NCI-H2081 (cell line): ENCODE measurements around the gene GLIPR2.
"Not testable (repeated sequence)": the region's sequence is repeated elsewhere in the genome, so short reads cannot be mapped to it uniquely, and the experiment has no call there.

ENCODE experiments used
- DNase-seq, 2 experiments: peaks; one replicate each; lab custom pipeline; 2025; lab: John Stamatoyannopoulos, UW

GLIPR2 gene

GRCh38 chr9:36144309-36145232, 8.0 kb downstream of the GLIPR2 start:
- no peak for DNase-seq

- DNase-seq, result no peak
Measured at GRCh38 chr9:36145970-36146369, 9.4 kb downstream of the GLIPR2 start.

GRCh38 chr9:36146651-36147050, 10.1 kb downstream of the GLIPR2 start:
- no peak for DNase-seq

- no peak for DNase-seq
Measured at GRCh38 chr9:36147441-36148175, 11.1 kb downstream of the GLIPR2 start.

GRCh38 chr9:36148311-36149051, 11.9 kb downstream of the GLIPR2 start:
- DNase-seq, result no peak

GRCh38 chr9:36149197-36149596, 12.7 kb downstream of the GLIPR2 start:
- DNase-seq, result no peak

GRCh38 chr9:36150574-36151315, 14.2 kb downstream of the GLIPR2 start:
- no peak for DNase-seq

- no peak for DNase-seq
Measured at GRCh38 chr9:36151316-36152210, 15.0 kb downstream of the GLIPR2 start.

GRCh38 chr9:36152741-36153438, 16.4 kb downstream of the GLIPR2 start:
- no peak for DNase-seq

GRCh38 chr9:36153746-36154145, 17.2 kb downstream of the GLIPR2 start:
- DNase-seq, result no peak

GRCh38 chr9:36154331-36154952, 17.9 kb downstream of the GLIPR2 start:
- DNase-seq, result peak; percentile 39 to 59

- no peak for DNase-seq
Measured at GRCh38 chr9:36156116-36156515, 19.6 kb downstream of the GLIPR2 start.

GRCh38 chr9:36158122-36158521, 21.6 kb downstream of the GLIPR2 start:
- DNase-seq, result no peak

GRCh38 chr9:36158917-36159316, 22.4 kb downstream of the GLIPR2 start:
- no peak for DNase-seq

- DNase-seq, result not testable (repeated sequence)
Measured at GRCh38 chr9:36159509-36159908, 23.0 kb downstream of the GLIPR2 start.

- not testable (repeated sequence) for DNase-seq
Measured at GRCh38 chr9:36160126-36160525, 23.6 kb downstream of the GLIPR2 start.

GRCh38 chr9:36161187-36161586, 24.7 kb downstream of the GLIPR2 start:
- DNase-seq, result no peak

- no peak for DNase-seq
Measured at GRCh38 chr9:36162211-36162738, 25.7 kb downstream of the GLIPR2 start.
